B cell (primary cell): ENCODE data around the gene PDP2. TPM values are rescaled to one million over a fixed set of nuclear protein-coding genes. Genes with fewer than 3 reads are reported as not detected.

Experiments used
- ATAC-seq: fragments of 200-7000 bp; cut with Tn5 transposase; one replicate; pipeline ENCODE4 v1.10.0; 2021; ENCODE audit warnings: low read depth, mild to moderate bottlenecking, moderate number of reproducible peaks, moderate library complexity
- CTCF ChIA-PET: fragments of 350-600 bp; sonication (Branson Sonifier 250); formaldehyde crosslinking; loops from one replicate; lab custom pipeline; 2021; ENCODE audit warnings: antibody characterized with exemption, inconsistent platforms; lab: Charles Lee
- POLR2A ChIA-PET: fragments of 350-600 bp; sonication (Branson Sonifier 250); formaldehyde crosslinking; loops from one replicate; lab custom pipeline; 2021; ENCODE audit warnings: antibody characterized with exemption; lab: Charles Lee
- DNase-seq: peaks from one replicate; pipeline ENCODE4 v3.0.0; 2013
- H2AFZ ChIP-seq: 2 replicates; pipeline ENCODE4 v1.6.1; 2012; ENCODE audit warnings: mild to moderate bottlenecking, low read depth, low read length; ENCODE audit not compliant: insufficient read depth, poor library complexity, severe bottlenecking
- H3K27ac ChIP-seq, 2 donors: 1 replicate in 1 of 2; 2 replicates in 1 of 2; pipeline ENCODE4 v1.5.1; 2012 to 2013; ENCODE audit warnings: low read length in 2 of 2, mild to moderate bottlenecking in 2 of 2, moderate library complexity in 1 of 2
- H3K27me3 ChIP-seq, 4 experiments: fragments of 200-600 bp in 1 of 4; sonication (generic) in 1 of 4; replicated peaks in 1 of 4; 1 replicate in 2 of 4; 2 replicates in 2 of 4; pipeline versions ENCODE4 v1.6.1 to v1.7.0; 2013 to 2016; ENCODE audit warnings: low read length in 3 of 4, mild to moderate bottlenecking in 2 of 4, mixed read lengths in 1 of 4, moderate library complexity in 1 of 4; ENCODE audit not compliant: insufficient read depth in 4 of 4, control insufficient read depth in 3 of 4; ENCODE audit errors: control extremely low read depth in 1 of 4
- H3K36me3 ChIP-seq, 2 experiments: replicated peaks in 1 of 2; 1 replicate in 1 of 2; 2 replicates in 1 of 2; pipeline versions ENCODE4 v1.6.1 to v1.7.1; 2013; ENCODE audit warnings: low read length in 1 of 2; ENCODE audit not compliant: insufficient read depth in 2 of 2, control insufficient read depth in 1 of 2; ENCODE audit errors: control extremely low read depth in 1 of 2, extremely low read depth in 1 of 2
- H3K4me1 ChIP-seq, 2 donors: fragments of 200-600 bp in 1 of 2; sonication (generic) in 1 of 2; 1 replicate in 1 of 2; 2 replicates in 1 of 2; pipeline versions ENCODE4 v1.5.1 to v1.6.1; 2013 to 2017; ENCODE audit warnings: low read length in 2 of 2; ENCODE audit not compliant: control insufficient read depth in 2 of 2, insufficient read depth in 2 of 2
- H3K4me2 ChIP-seq: replicated peaks from 2 replicates; pipeline ENCODE3; 2012; ENCODE audit warnings: mild to moderate bottlenecking, low read depth, low read length; ENCODE audit not compliant: poor library complexity, severe bottlenecking
- H3K4me3 ChIP-seq, 5 experiments: fragments of 200-600 bp in 1 of 5; sonication (generic) in 1 of 5; 1 replicate in 3 of 5; 2 replicates in 2 of 5; pipeline versions ENCODE4 v1.5.1 to v1.7.0; 2011 to 2016; ENCODE audit warnings: low read length in 4 of 5, mild to moderate bottlenecking in 4 of 5, low read depth in 2 of 5, control low read depth in 1 of 5, moderate library complexity in 1 of 5; ENCODE audit not compliant: insufficient read depth in 1 of 5; ENCODE audit errors: control extremely low read depth in 1 of 5, extremely low read depth in 1 of 5
- H3K79me2 ChIP-seq: fragments of 200-600 bp; sonication (generic); one replicate; pipeline ENCODE4 v1.6.0; 2016; ENCODE audit warnings: low read length; ENCODE audit not compliant: control insufficient read depth, insufficient read depth
- H3K9ac ChIP-seq: fragments of 200-600 bp; sonication (generic); 2 replicates; pipeline ENCODE4 v1.6.1; 2017; ENCODE audit warnings: mild to moderate bottlenecking, low read length, moderate library complexity
- H3K9me3 ChIP-seq, 3 donors: one replicate each; pipeline versions ENCODE4 v1.6.1 to v1.7.1; 2013; ENCODE audit warnings: low read length in 2 of 3; ENCODE audit not compliant: control insufficient read depth in 2 of 3, insufficient read depth in 1 of 3; ENCODE audit errors: control extremely low read depth in 1 of 3
- H4K20me1 ChIP-seq: 2 replicates; pipeline ENCODE4 v1.6.0; 2012; ENCODE audit warnings: mild to moderate bottlenecking, low read length; ENCODE audit not compliant: insufficient read depth, control insufficient read depth, poor library complexity, severe bottlenecking
- H3K27ac Mint-ChIP-seq: one replicate; pipeline ENCODE4 v1.8.0; 2021; ENCODE audit warnings: mixed read lengths
- H3K27me3 Mint-ChIP-seq: one replicate; pipeline ENCODE4 v1.8.0; 2021; ENCODE audit warnings: mixed read lengths
- H3K4me1 Mint-ChIP-seq: one replicate; pipeline ENCODE4 v1.8.0; 2021; ENCODE audit warnings: mixed read lengths
- H3K4me3 Mint-ChIP-seq: one replicate; pipeline ENCODE4 v1.8.0; 2021; ENCODE audit warnings: mixed read lengths
- H3K9me3 Mint-ChIP-seq: one replicate; pipeline ENCODE4 v1.8.0; 2022; ENCODE audit warnings: mixed read lengths; ENCODE audit not compliant: insufficient read depth
- CTCF ChIP-seq: fragments of 200-600 bp; IDR thresholded peaks from one replicate; pipeline ENCODE4 v1.8.0; 2022; ENCODE audit warnings: antibody characterized with exemption, mild to moderate bottlenecking
- EZH2 ChIP-seq: IDR thresholded peaks from 2 replicates; pipeline ENCODE4 v1.6.1; 2012; ENCODE audit warnings: borderline replicate concordance, low read depth, mild to moderate bottlenecking, moderate library complexity, low read length; ENCODE audit not compliant: insufficient read depth, poor library complexity, severe bottlenecking
- WGBS: methylation state at CpG from one replicate; pipeline ENCODE4 v1.1.5; 2013; ENCODE audit warnings: missing lambda C conversion rate; ENCODE audit not compliant: insufficient coverage; 5-methylcytosine and 5-hydroxymethylcytosine counted together
- intact Hi-C: fragments of 100-400 bp; cut with micrococcal nuclease; formaldehyde crosslinking; loops from one replicate; pipeline ENCODE4 v1.10.0; 2022
- polyA plus RNA-seq: library from polyadenylated mRNA; depleted of rRNA; stranded (reverse); fragments of >200 nt; gene quantifications from 2 replicates; pipeline ENCODE4 v1.2.3, GENCODE V29; 2012
- total RNA-seq, 2 donors: library from RNA; stranded (reverse); fragments of 120-200 nt in 1 of 2; gene quantifications; 1 replicate in 1 of 2; 2 replicates in 1 of 2; pipeline versions ENCODE4 v1.2.3 to v1.2.4, GENCODE V29; 2013 to 2022

Gene PDP2
- total and polyA plus RNA-seq, 2 donors (not counting 1 experiment from before 2014, with no cell fraction given): 1.9 to 18.7 TPM

- Histone ChIP-seq H3K9me3 (no peaks in the 10 kb centered on the region), H3K4me2 (peak within 1 kb of the TSS; percentile 76)
- DNase-seq: no peak
These were observed 35.8 kb upstream of the PDP2 start, which contains the start of gene CA7 for GRCh38 chr16:66844342-66845079. TSS of gene CA7 (plus strand) at chr16:66844414. CDS start at chr16:66844488, 74 bp downstream.

More at GRCh38 chr16:66844342-66845079, 35.8 kb upstream of the PDP2 start, which contains the start of gene CA7:
- CTCF ChIA-PET: interaction anchor here (0.8 to 3.3 kb wide), 4 partner anchors 14 to 29 kb away, joined by 3 to 16 read pairs (median 3); partner anchors contain the start of gene NAE1
- Histone ChIP-seq H3K27ac (no peak within 1 kb of the TSS), H4K20me1 (no peaks in the 10 kb centered on the region), H3K36me3 (no peaks in the 10 kb centered on the region), H3K79me2 (no peaks in the 10 kb centered on the region), H3K9ac (peak within 1 kb of the TSS; percentile 51), H3K27me3 (peaks cover 0 to 39% (median 15%) of the 10 kb centered on the region in 4 experiments), H2AFZ (peak within 1 kb of the TSS; percentile 49), H3K4me1 (peaks cover 17 to 18% of the 10 kb centered on the region in 2 donors), H3K4me3 (peak within 1 kb of the TSS in 3 of 5 experiments; percentile 15 to 33 (median 29))
- peaks cover 47% of the 10 kb centered on the region for H3K27me3 Mint-ChIP-seq
- peaks cover 18% of the 10 kb centered on the region for H3K4me1 Mint-ChIP-seq
- 3% methylated on average over 77 of the region's 79 CpGs for WGBS
- TF ChIP-seq EZH2: no peak
- TF ChIP-seq CTCF: no peak
- H3K9me3 Mint-ChIP-seq: no peaks in the 10 kb centered on the region
- peak within 1 kb of the TSS; percentile 74 for H3K4me3 Mint-ChIP-seq
- POLR2A ChIA-PET: no interaction called here
- intact Hi-C loops: no loop called here
- ATAC-seq: no peak
- no peak within 1 kb of the TSS for H3K27ac Mint-ChIP-seq
